GM12878 (cell line): Measurements from ENCODE around the gene OPRL1. TPM values are rescaled to one million over a fixed set of nuclear protein-coding genes. Genes with fewer than 3 reads are reported as not detected.

Source experiments
- ATAC-seq: fragments of 200-7000 bp; cut with Tn5 transposase; 3 replicates; pipeline ENCODE4 v1.9.1; 2020; ENCODE audit warnings: mild to moderate bottlenecking, moderate library complexity
- BruUV-seq: library from RNA; stranded (reverse); fragments of 400-500 nt; replicated peaks from 2 replicates; lab custom pipeline; 2021; lab: Mats Ljungman, UMichigan
- CTCF ChIA-PET: fragments of 300-600 bp; sonication (Branson Sonifier 250); formaldehyde crosslinking; extraction: SDS; loops from one replicate; lab custom pipeline; 2021; ENCODE audit warnings: inconsistent platforms; lab: Yijun Ruan, JAX
- POLR2A ChIA-PET: fragments of 350-600 bp; formaldehyde crosslinking; extraction: SDS; loops from one replicate; lab custom pipeline; 2021; ENCODE audit warnings: inconsistent platforms; lab: Charles Lee
- RAD21 ChIA-PET: fragments of 300-600 bp; sonication (Branson Sonifier 250); formaldehyde crosslinking; loops from one replicate; lab custom pipeline; 2023; ENCODE audit warnings: antibody characterized with exemption; ENCODE audit not compliant: unreplicated experiment; lab: Charles Lee
- SMC1A ChIA-PET: fragments of 300-600 bp; sonication (Branson Sonifier 250); formaldehyde crosslinking; loops from one replicate; lab custom pipeline; 2023; ENCODE audit not compliant: unreplicated experiment, uncharacterized antibody; lab: Charles Lee
- DNase-seq: peaks from one replicate; pipeline ENCODE4 v3.0.0-alpha.2; 2011; ENCODE audit warnings: low read depth, low spot score
- FAIRE-seq: peaks from 3 replicates; lab custom pipeline; 2011; peaks lifted over from hg19 to GRCh38; lab: Jason Lieb, UNC
- H2AFZ ChIP-seq: 2 replicates; pipeline ENCODE4 v1.6.0; 2011; ENCODE audit warnings: low read depth, low read length, control low read depth; ENCODE audit not compliant: control insufficient read depth
- H3K27ac ChIP-seq: 2 replicates; pipeline ENCODE4 v1.5.1; 2011; ENCODE audit warnings: control low read depth; ENCODE audit not compliant: control insufficient read depth, insufficient read depth
- H3K27me3 ChIP-seq, 2 experiments: replicated peaks in 1 of 2; 2 replicates each; pipeline versions ENCODE4 v1.6.0 to v1.6.1; 2011; ENCODE audit warnings: low read length in 1 of 2; ENCODE audit not compliant: control insufficient read depth in 2 of 2, insufficient read depth in 2 of 2
- H3K36me3 ChIP-seq, 2 experiments: 2 replicates each; pipeline ENCODE4 v1.5.1; 2011; ENCODE audit warnings: low read length in 1 of 2; ENCODE audit not compliant: control insufficient read depth in 2 of 2, insufficient read depth in 2 of 2
- H3K4me1 ChIP-seq: 2 replicates; pipeline ENCODE4 v1.6.1; 2011; ENCODE audit warnings: mild to moderate bottlenecking, low read length, moderate library complexity, mixed read lengths; ENCODE audit not compliant: control insufficient read depth, insufficient read depth
- H3K4me2 ChIP-seq: 2 replicates; pipeline ENCODE4 v1.6.0; 2011; ENCODE audit warnings: control low read depth; ENCODE audit not compliant: control insufficient read depth, insufficient read depth
- H3K4me3 ChIP-seq: fragments of 200-600 bp; sonication (generic); 2 replicates; pipeline ENCODE4 v1.5.1; 2016
- H3K79me2 ChIP-seq: 2 replicates; pipeline ENCODE4 v1.6.0; 2011; ENCODE audit warnings: low read length; ENCODE audit not compliant: control insufficient read depth, insufficient read depth
- H3K9ac ChIP-seq: 2 replicates; pipeline ENCODE4 v1.8.0; 2011; ENCODE audit warnings: low read length, control low read depth, mixed read lengths; ENCODE audit not compliant: control insufficient read depth, insufficient read depth
- H3K9me3 ChIP-seq: replicated peaks from 3 replicates; pipeline ENCODE4 v1.5.1; 2011; ENCODE audit warnings: mild to moderate bottlenecking, low read length; ENCODE audit not compliant: control insufficient read depth, insufficient read depth
- H4K20me1 ChIP-seq: 2 replicates; pipeline ENCODE4 v1.6.0; 2011; ENCODE audit not compliant: control insufficient read depth, insufficient read depth
- ASH2L ChIP-seq: fragments of 300-600, 200-600 bp; sonication (generic); IDR thresholded peaks from 2 replicates; pipeline ENCODE4 v1.6.1; 2017; ENCODE audit warnings: low read depth, mild to moderate bottlenecking, borderline replicate concordance
- KAT2A ChIP-seq: conservative IDR thresholded peaks from 2 replicates; pipeline ENCODE4 v1.6.1; 2011; ENCODE audit warnings: low read depth, low read length; ENCODE audit not compliant: control insufficient read depth
- NKRF ChIP-seq: fragments of 450-650 bp; conservative IDR thresholded peaks from 2 replicates; pipeline ENCODE4 v1.6.1; 2017; ENCODE audit warnings: mild to moderate bottlenecking, moderate library complexity
- STAT3 ChIP-seq: IDR thresholded peaks from 2 replicates; pipeline ENCODE4 v1.6.1; 2011; ENCODE audit warnings: low read depth, low read length, improper control_type of control experiment
- USF2 ChIP-seq: IDR thresholded peaks from 2 replicates; pipeline ENCODE4 v1.6.1; 2011; ENCODE audit warnings: low read depth, low read length, improper control_type of control experiment, borderline replicate concordance
- YBX1 ChIP-seq: fragments of 450-650 bp; IDR thresholded peaks from 2 replicates; pipeline ENCODE4 v1.6.1; 2016; ENCODE audit warnings: antibody characterized with exemption
- ZNF592 ChIP-seq: fragments of 450-650 bp; IDR thresholded peaks from 2 replicates; pipeline ENCODE4 v1.6.1; 2017; ENCODE audit warnings: mild to moderate bottlenecking, moderate library complexity
- WGBS: methylation state at CpG from one replicate; pipeline ENCODE4 v1.1.6; 2016; ENCODE audit warnings: low lambda C conversion rate; ENCODE audit not compliant: insufficient replicate concordance, insufficient coverage; ENCODE audit errors: missing lambda C conversion rate; 5-methylcytosine and 5-hydroxymethylcytosine counted together
- in situ Hi-C: fragments of 300-500 bp; cut with MboI; formaldehyde crosslinking; loops from 9 replicates; pipeline ENCODE4 v1.14.3; 2018; ENCODE audit warnings: mixed read lengths
- intact Hi-C: fragments of 100-400 bp; cut with micrococcal nuclease; formaldehyde crosslinking; loops from one replicate; pipeline ENCODE4 v1.14.2; 2022; ENCODE audit not compliant: unreplicated experiment
- polyA plus RNA-seq, 11 experiments: library from polyadenylated mRNA; depleted of rRNA in 4 of 11; unstranded in 6 of 11; stranded (reverse) in 5 of 11; fragments of >200 nt; fragmentation: Nextera tagmentation in 4 of 11; fragmentation: Illumina TruSeq in 1 of 11; extraction: Ambion mirVana in 4 of 11; extraction: Trizol in 1 of 11; gene quantifications; 1 replicate in 1 of 11; 2 replicates in 10 of 11; pipeline versions ENCODE4 v1.2.1 to v1.2.3, GENCODE V29; 2011 to 2016; ENCODE audit warnings: inconsistent platforms in 2 of 11, missing spikeins in 2 of 11, low read depth in 1 of 11
- total RNA-seq, 4 experiments: library from RNA; depleted of rRNA in 3 of 4; stranded (reverse); fragments of >200 nt in 3 of 4; fragmentation: Illumina TruSeq in 1 of 4; extraction: Trizol in 1 of 4; gene quantifications; 2 replicates each; pipeline versions ENCODE4 v1.2.1 to v1.2.3, GENCODE V29; 2013 to 2021

The OPRL1 gene
- total and polyA plus RNA-seq, 10 of the 15 experiments (the other 5 are each of a cell fraction or from before 2014, with no cell fraction given) = 0.04 to 0.41 (median 0.24) TPM; not detected in 1

- Histone ChIP-seq H2AFZ (no peak overlapping the region), H3K27me3 (peaks cover 0 to 3% of the 10 kb centered on the region in 2 experiments; a peak in 1 of 4 replicates), H3K4me1 (no peaks in the 10 kb centered on the region; the same call in 1 of the 2 replicates), H3K36me3 (no peaks in the 10 kb centered on the region), H3K27ac (no peak overlapping the region), H3K4me2 (no peak overlapping the region), H3K9me3 (no peaks in the 10 kb centered on the region), H3K4me3 (no peak overlapping the region), H4K20me1 (no peaks in the 10 kb centered on the region), H3K9ac (no peak overlapping the region)
- POLR2A ChIA-PET = interaction anchor here (0.5 kb wide), 1 partner anchor 256 kb away, joined by 3 read pairs; no protein-coding TSS in a partner anchor
- ATAC-seq = no peak
- intact Hi-C loops = no loop called here
- no peak for FAIRE-seq
- RAD21 ChIA-PET = interaction anchor here (0.9 to 4.9 kb wide), 4 partner anchors 13 to 75 kb away, joined by 3 to 16 read pairs (median 4); partner anchors contain the start of gene LKAAEAR1
- 30% methylated on average over 18 of the region's 18 CpGs for WGBS
- SMC1A ChIA-PET = interaction anchor here (0.8 to 2.3 kb wide), 3 partner anchors 10 to 30 kb away, joined by 3 to 7 read pairs (median 3); partner anchors contain the start of gene LKAAEAR1
- CTCF ChIA-PET = interaction anchor here (1.0 to 2.3 kb wide), 3 partner anchors 10 to 13 kb away, joined by 3 to 16 read pairs (median 4); no protein-coding TSS in a partner anchor
- BruUV-seq = no TSS peak
- TF ChIP-seq KAT2A (no peak), ASH2L (no peak), USF2 (no peak)
- TF ChIP-seq, all 136 proteins: peak for 0
- H3K79me2 ChIP-seq = no peaks in the 10 kb centered on the region
- no peak for DNase-seq
- in situ Hi-C loops = no loop called here
These were observed 33.0 kb downstream of the OPRL1 start for GRCh38 chr20:64112691-64113443.

GRCh38 chr20:64113444-64113775 is 33.5 kb downstream of the OPRL1 start:
- Histone ChIP-seq H3K27ac (no peak overlapping the region), H3K4me1 (no peaks in the 10 kb centered on the region), H3K79me2 (no peaks in the 10 kb centered on the region), H3K4me2 (no peak overlapping the region), H3K36me3 (no peaks in the 10 kb centered on the region), H3K27me3 (peaks cover 0 to 3% of the 10 kb centered on the region in 2 experiments; a peak in 1 of 4 replicates), H4K20me1 (no peaks in the 10 kb centered on the region), H2AFZ (no peak overlapping the region), H3K9me3 (no peaks in the 10 kb centered on the region), H3K4me3 (no peak overlapping the region), H3K9ac (no peak overlapping the region)
- FAIRE-seq (no peak), ATAC-seq (no peak), DNase-seq (no peak)
- SMC1A ChIA-PET = interaction anchor here (2.3 kb wide), 1 partner anchor 29 kb away, joined by 7 read pairs; the partner anchor contains the start of gene LKAAEAR1
- POLR2A ChIA-PET = no interaction called here
- no TSS peak for BruUV-seq
- 26% methylated on average over 6 of the region's 6 CpGs for WGBS
- intact Hi-C loops (no loop called here), in situ Hi-C loops (no loop called here)
- CTCF ChIA-PET = interaction anchor here (1.2 kb wide), 1 partner anchor 11 kb away, joined by 3 read pairs; no protein-coding TSS in a partner anchor
- RAD21 ChIA-PET = interaction anchor here (0.9 to 1.4 kb wide), 2 partner anchors 30 to 60 kb away, joined by 3 to 7 read pairs; no protein-coding TSS in a partner anchor
- no peak for TF ChIP-seq NKRF
- TF ChIP-seq YBX1 = no peak
- no peak for TF ChIP-seq ZNF592
- no peak for TF ChIP-seq STAT3
